ENCODE measurements around the gene CASQ1.

- no peak for TF ChIP-seq CTCF (IDR thresholded peaks at IDR 0.05 in 4 of 5, conservative IDR thresholded peaks at IDR 0.05 in 1 of 5)
- TF ChIP-seq POLR2A (IDR thresholded peaks at IDR 0.05): no peak
These were observed 11.0 kb upstream of the CASQ1 start for GRCh38 chr1:160179336-160179735.
